Astrocyte of the hippocampus (primary cell): Measurements from ENCODE around the gene CYP11A1.

Source experiments
- DNase-seq: peaks from one replicate; pipeline ENCODE4 v3.0.0; 2011; ENCODE audit warnings: low read depth, low spot score

Gene CYP11A1

GRCh38 chr15:74388363-74388951, 21.0 kb upstream of the CYP11A1 start:
- no peak for DNase-seq

GRCh38 chr15:74387621-74388362, 20.3 kb upstream of the CYP11A1 start:
- DNase-seq = peak; percentile 39

GRCh38 chr15:74387141-74387541, 19.7 kb upstream of the CYP11A1 start:
- DNase-seq = no peak

- no peak for DNase-seq
Observed at GRCh38 chr15:74386496-74387140, 19.2 kb upstream of the CYP11A1 start.

GRCh38 chr15:74385733-74386132, 18.3 kb upstream of the CYP11A1 start:
- DNase-seq = no peak

GRCh38 chr15:74384881-74385643, 17.6 kb upstream of the CYP11A1 start:
- DNase-seq = peak; percentile 33

- no peak for DNase-seq
Observed at GRCh38 chr15:74384566-74384880, 17.1 kb upstream of the CYP11A1 start.

GRCh38 chr15:74383695-74384565, 16.5 kb upstream of the CYP11A1 start:
- peak; percentile 45 for DNase-seq

GRCh38 chr15:74383286-74383685, 15.8 kb upstream of the CYP11A1 start:
- no peak for DNase-seq

GRCh38 chr15:74382004-74382816, 14.8 kb upstream of the CYP11A1 start:
- peak; percentile 92 for DNase-seq

GRCh38 chr15:74381481-74381880, 14.0 kb upstream of the CYP11A1 start:
- DNase-seq = no peak

GRCh38 chr15:74381190-74381453, 13.7 kb upstream of the CYP11A1 start:
- DNase-seq = no peak

- DNase-seq = no peak
Observed at GRCh38 chr15:74380361-74381189, 13.1 kb upstream of the CYP11A1 start.

- DNase-seq = peak; percentile 85
Observed at GRCh38 chr15:74378848-74379247, 11.4 kb upstream of the CYP11A1 start.

- no peak for DNase-seq
Observed at GRCh38 chr15:74377831-74378766, 10.7 kb upstream of the CYP11A1 start.

- no peak for DNase-seq
Observed at GRCh38 chr15:74376825-74377581, 9.6 kb upstream of the CYP11A1 start.

GRCh38 chr15:74376226-74376625, 8.8 kb upstream of the CYP11A1 start:
- no peak for DNase-seq

GRCh38 chr15:74375303-74375693, 7.9 kb upstream of the CYP11A1 start:
- DNase-seq = peak; percentile 90
